Stimulated activated CD8-positive, alpha-beta memory T cell treated with anti-CD3 and anti-CD28 coated beads, Interleukin-12 subunit alpha, Interleukin-12 subunit beta, amount 100 ng/mL, for 1 hour (primary cell): ENCODE data around the gene FHIT.

Experiments used
- DNase-seq: peaks from one replicate; pipeline ENCODE4 v3.0.0-alpha.2; 2020; ENCODE audit warnings: low read depth

The FHIT gene

GRCh38 chr3:60760145-60760544 lies 491.1 kb downstream of the FHIT start:
- no peak for DNase-seq

DNA sequence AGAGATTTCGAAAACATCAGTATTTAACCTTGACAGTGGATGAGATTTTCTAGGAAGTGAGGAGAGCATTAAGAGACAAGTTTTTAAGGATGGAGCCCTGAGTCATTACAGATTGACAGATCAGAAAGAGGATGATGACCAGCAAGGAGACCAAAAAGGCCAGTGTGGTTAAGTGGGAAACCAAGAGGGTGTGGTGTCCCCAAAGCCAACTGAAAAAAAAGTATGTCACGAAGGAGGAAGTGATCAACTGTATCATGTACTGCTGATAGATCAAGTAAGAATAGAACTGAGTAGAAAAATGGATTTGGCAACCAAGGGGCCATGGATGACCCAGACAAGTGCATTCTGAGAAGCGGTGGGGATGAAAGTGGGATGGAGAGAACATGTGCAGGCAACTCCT lies 491.8 kb downstream of the FHIT start:
- no peak for DNase-seq

DNA sequence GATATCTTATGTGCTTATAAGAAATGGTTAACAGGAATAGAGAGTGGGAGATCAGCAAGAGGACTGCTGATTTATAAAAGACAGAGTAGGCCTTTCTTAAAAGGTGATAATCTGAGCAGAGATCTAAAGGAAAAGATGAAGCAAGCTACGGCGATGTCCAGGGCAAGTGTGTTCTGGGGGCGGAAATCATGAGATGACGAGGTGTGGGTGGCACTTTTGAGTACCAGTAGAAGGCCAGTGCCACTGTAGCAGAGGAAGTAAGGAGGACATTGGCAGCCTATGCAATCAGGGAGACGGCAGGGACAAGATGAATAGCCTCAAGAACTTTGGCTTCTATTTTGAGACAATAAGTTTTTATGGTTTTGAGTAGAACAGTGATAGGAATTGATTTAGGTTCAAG lies 492.4 kb downstream of the FHIT start:
- no peak for DNase-seq

DNA sequence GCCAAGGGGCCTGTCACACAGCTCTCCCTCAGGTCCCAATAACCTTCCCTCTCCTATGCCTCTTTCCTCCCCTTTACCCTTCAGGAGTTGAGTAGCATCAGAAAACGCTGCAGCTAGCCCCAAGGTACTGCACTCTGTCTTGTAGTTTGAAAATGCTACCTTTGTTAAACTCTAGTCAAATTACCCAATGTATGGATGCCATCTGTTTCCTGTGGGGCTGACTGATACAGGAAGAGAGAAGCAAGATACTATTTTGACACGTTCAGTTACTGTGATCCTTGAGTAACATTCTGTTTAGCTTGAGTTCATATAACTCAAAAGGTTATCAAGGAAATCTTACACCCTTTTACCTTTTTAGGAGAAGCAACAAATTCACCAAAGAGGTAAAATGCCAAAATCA lies 493.1 kb downstream of the FHIT start:
- DNase-seq = no peak

GRCh38 chr3:60757724-60758123 lies 493.5 kb downstream of the FHIT start:
- DNase-seq = no peak

DNA sequence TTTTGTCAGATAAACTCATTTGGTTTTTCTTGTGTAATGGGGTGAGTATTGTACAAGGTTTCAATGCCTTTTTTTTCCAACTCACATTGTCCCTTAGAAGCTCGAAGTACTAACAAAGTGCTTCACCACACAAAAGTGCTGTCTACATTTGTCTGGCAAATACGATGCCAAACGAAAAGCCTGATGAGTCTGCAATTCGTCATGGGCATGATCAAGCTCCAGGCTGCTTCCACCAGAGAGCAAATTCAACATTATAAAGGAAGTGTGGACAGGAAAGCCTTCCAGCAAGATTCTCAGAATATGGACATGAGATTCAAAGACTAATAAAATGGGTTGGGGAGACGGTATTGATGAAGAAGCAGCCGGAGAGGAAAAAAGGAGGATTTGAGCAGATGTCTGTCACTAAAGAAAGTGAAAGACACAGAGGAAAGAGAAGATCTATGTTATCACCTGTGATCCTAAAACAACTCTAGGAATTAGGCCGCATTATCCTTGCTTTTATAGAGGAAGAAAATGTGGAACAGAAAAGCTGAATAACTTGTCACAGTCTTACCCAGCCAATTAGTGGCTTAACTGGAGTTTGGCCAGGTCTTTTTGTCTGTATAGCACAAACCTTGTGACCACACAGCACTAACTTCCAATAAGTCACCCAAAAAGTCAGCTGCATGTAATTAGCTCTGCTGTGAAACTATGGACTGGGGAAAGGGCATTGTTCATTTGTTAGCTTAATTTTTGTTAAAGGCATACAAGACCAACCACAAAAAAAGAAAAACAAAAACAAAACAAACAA lies 494.8 kb downstream of the FHIT start:
- DNase-seq = no peak

GRCh38 chr3:60755094-60755493 lies 496.2 kb downstream of the FHIT start:
- no peak for DNase-seq

GRCh38 chr3:60754617-60755016 lies 496.6 kb downstream of the FHIT start:
- DNase-seq = no peak

DNA sequence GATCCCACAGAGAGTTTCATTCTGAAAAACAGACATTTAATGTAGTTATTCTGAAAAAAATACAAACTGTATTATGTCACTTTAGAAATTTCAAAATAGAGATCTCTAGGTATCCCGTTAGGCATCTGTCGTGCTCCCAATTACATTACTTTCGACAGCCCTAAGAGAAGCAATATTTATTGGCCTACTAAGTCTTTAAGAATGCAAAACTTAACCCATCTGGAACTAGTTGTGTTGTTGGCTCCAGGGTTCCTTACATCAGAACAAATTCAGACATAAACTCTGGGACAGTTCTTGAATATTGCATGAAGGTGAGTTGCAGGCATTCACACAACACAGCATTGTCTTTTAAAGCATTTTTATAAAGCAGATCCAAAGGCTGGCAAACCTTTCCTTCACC lies 498.4 kb downstream of the FHIT start:
- no peak for DNase-seq

GRCh38 chr3:60746695-60747416 lies 504.4 kb downstream of the FHIT start:
- no peak for DNase-seq

GRCh38 chr3:60746043-60746638 lies 505.1 kb downstream of the FHIT start:
- no peak for DNase-seq

DNA sequence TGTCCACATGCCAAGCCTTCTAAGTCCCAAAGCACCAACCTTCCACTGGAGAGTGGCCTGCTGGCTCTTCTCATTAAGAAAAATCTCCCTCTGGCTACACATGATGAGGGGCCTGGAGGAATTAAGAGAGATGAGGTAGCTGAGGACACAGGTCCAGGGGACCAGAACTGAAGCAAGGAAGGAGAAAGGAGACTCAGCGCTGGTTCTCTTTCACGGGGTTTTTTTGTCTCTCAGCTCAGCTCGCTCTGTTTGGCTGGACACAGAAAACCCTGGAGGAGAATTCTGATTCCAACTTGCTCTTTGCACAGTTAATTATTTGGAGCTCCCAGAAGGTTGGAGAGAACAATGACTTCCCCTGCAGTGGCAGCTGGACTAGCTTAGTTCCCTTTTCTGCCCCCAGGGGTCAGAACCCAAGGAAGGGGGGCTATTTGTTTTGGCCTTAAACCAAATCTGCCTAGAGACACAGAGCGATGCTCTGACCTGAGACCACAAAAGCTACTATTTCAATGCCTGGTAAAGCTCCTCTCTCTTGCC lies 507.6 kb downstream of the FHIT start:
- DNase-seq = no peak

DNA sequence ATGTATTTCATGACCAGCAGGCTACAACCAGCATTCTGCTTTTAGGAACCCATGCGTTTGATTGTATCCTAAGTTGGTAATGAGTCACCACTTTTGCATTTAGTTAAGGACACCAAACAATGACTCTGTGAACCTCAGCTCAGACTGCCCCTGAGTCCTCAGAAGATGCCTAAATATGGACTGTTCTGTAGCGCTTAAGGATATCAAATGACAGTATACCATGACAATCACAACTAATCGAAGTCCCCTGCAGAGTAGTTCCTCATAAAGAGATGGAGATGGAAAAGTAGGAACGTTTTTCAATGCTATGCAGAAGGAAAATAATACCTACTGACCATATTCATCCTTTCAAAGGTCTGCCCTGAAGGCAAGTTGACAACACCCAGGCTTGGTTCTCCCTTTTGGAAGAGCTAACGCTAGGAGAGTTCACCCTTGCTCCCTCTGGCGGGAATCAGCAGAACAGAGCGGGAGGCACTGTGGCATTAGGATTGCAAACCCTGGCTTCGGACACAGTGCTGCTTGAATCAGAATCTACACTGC lies 508.6 kb downstream of the FHIT start:
- no peak for DNase-seq

DNA sequence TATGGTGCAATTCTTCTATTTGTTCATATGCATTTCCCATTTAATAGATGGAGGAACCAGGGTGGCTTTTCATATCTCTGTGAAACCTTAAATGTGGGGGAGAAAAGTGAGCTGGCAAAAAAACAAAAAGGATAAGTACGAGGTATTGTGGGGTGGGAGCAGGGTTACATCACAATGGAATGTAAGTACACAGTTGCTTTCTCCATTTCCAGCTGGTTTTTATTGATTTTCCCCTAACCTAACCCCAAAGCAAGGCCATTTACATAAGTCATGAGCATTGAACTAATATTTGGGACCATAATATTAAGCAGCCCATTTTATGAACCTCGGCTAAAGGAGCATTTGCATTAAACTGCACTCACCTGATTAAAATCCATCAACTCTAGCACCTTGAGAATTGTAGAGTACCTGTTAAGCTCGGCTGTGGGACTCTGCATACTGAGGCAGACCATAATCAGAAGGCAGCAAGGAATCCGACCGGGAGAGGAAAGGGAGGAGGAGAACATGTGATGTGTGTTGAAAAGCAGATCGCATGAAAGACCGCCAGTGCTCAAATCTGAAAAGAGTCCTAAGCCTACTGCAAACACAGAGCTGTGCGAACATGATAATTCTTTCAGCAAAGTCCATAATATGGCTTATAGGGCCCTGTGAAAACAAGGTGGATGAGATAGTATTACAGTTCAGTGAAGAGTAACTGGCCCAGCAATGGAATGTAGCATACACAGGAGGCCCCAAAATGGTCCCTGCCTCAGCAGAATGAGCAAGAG lies 513.4 kb downstream of the FHIT start:
- no peak for DNase-seq

DNA sequence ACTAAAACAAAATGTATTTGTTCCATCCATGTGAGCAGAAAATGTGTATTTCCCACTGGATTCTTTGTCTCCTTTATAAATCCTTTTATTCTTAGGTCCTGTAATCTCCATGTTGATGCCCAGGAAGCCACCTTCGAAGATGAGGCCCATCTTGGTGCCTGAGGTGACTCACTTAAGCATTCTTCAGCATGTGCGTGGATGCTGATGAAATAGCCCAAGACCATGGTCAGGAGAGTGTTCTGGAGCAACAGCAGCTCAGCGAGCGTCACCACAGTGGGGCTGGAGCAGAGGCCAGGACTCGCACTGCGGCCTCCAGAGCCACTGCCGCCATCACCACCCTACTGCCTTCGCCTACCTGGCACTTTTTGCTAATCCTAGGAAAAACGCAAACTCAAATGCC lies 520.9 kb downstream of the FHIT start:
- no peak for DNase-seq

DNA sequence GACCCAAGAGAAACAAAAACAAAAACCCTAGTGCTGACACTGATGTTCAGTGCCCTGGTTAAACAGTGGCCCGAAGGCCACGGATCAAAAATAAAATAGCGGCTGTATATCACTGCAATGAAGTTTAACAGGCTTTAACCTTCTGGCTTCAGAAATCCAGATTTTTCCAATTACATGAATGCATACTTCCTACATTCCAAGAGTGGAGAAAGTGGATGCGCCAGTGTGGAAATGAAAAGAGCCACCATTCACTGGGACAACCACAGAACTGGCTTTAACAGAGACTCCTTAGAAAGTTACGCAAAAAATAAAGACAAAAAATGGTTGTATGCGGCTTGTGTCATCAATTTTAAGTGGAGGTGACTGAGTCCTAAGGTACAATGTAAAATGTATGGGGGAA lies 522.2 kb downstream of the FHIT start:
- no peak for DNase-seq

GRCh38 chr3:60728006-60728405 lies 523.2 kb downstream of the FHIT start:
- no peak for DNase-seq

DNA sequence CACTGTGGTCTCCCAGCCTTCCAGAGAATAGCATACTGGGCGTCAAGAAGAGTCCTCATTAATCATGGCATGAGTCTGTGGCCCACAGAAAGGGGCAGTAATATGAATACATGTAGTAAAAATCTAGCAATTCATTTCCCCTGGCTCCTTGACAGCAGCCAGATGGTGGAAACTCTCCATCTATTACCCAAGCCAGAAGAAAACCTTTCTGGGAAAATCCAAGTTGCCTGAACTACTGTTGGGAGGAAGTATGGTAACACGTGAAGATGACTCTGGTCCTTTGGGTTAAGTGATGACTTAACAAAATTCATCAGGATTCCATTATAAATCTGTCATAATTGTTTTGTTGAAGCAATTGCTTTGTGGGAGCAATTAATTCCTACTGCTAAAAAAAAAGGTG lies 530.5 kb downstream of the FHIT start:
- no peak for DNase-seq

- no peak for DNase-seq
These were observed 534.7 kb downstream of the FHIT start for GRCh38 chr3:60716573-60716972.

DNA sequence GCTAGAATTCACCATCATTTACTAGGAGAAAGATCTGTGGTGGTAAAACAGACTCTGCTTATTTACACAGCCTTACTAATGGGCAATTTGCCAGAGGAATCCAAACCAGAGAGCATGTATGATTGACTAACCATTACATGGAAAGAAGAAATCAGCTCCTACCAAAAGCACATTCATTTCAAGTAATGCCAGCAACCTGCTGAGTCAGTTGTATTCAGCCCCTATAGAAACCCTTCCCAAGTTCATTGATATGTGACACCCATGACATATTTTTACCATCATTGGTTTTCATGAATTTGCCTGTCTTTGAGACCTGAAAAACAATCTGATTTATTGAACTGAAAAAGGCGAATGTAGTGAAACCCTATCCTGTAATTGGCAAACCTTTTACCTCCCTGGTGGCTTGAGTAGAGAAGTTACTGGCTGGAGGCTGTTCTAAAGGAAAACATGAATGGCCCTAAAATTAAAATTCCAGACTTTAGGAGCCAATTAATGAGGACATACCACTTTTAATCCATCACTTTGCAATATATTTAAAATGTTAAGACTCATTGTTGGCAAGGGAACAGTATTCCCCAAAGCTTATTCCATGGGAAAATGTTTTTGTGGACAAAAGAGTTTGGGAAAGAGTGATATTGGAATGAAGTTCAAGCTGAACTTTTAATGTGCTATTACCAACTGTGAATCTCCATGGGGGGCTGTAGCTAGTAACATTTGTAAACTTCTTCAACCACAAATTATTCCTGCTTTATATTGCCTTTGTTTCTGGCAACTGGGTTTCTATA lies 542.9 kb downstream of the FHIT start:
- no peak for DNase-seq

- no peak for DNase-seq
These were observed 543.7 kb downstream of the FHIT start for GRCh38 chr3:60707452-60708020.
